HCT116 (cell line): ENCODE data around the gene NCOR1. TPM values are rescaled to one million over a fixed set of nuclear protein-coding genes. Genes with fewer than 3 reads are reported as not detected.

Experiments used
- ATAC-seq: fragments of 200-7000 bp; cut with Tn5 transposase; 2 replicates; pipeline ENCODE4 v1.9.1; 2020; ENCODE audit warnings: mild to moderate bottlenecking, moderate library complexity
- Bru-seq: library from RNA; stranded (reverse); fragments of 400-500 nt; gene quantifications from one replicate; lab custom pipeline; 2021; lab: Mats Ljungman, UMichigan
- BruChase-seq, 2 experiments: library from RNA; stranded (reverse); fragments of 400-500 nt; gene quantifications; one replicate each; lab custom pipeline; 2021; lab: Mats Ljungman, UMichigan
- BruUV-seq: library from RNA; stranded (reverse); fragments of 400-500 nt; replicated peaks from 2 replicates; lab custom pipeline; 2021; lab: Mats Ljungman, UMichigan
- CTCF ChIA-PET: fragments of 300-600 bp; sonication (Branson Sonifier 250); formaldehyde crosslinking; loops from one replicate; lab custom pipeline; 2021; ENCODE audit warnings: antibody characterized with exemption; lab: Charles Lee
- POLR2A ChIA-PET: fragments of 300-600, 350-600 bp; sonication (Branson Sonifier 250); formaldehyde crosslinking; loops from one replicate; lab custom pipeline; 2021; ENCODE audit warnings: antibody characterized with exemption; lab: Charles Lee
- RAD21 ChIA-PET, 2 experiments: fragments of 300-600 bp; sonication (Branson Sonifier 250); formaldehyde crosslinking; loops; one replicate each; lab custom pipeline; 2023; ENCODE audit warnings: low total read pairs in 2 of 2; ENCODE audit not compliant: uncharacterized antibody in 2 of 2, unreplicated experiment in 2 of 2, low non-redundant PET in 1 of 2; lab: Charles Lee
- DNase-seq: peaks from one replicate; pipeline ENCODE4 v3.0.0-alpha.2; 2010; ENCODE audit warnings: low read depth, low spot score
- H2AFZ ChIP-seq: fragments of 200-600 bp; shearing (Covaris generic), sonication (generic); 2 replicates; pipeline ENCODE4 v1.6.1; 2017; ENCODE audit warnings: low read depth, mixed run types, mixed read lengths, antibody characterized with exemption, low read length; ENCODE audit not compliant: poor library complexity, severe bottlenecking
- H3K27ac ChIP-seq: 2 replicates; pipeline ENCODE4 v1.5.1; 2012; ENCODE audit warnings: low read depth, low read length
- H3K27me3 ChIP-seq: fragments of 200-600 bp; sonication (generic); 2 replicates; pipeline ENCODE4 v1.6.1; 2016; ENCODE audit warnings: mixed run types, low read length, mixed read lengths; ENCODE audit not compliant: insufficient read depth
- H3K36me3 ChIP-seq, 2 experiments: fragments of 200-500 bp in 1 of 2; fragments of 200-600 bp in 1 of 2; sonication (Bioruptor generic) in 1 of 2; sonication (generic) in 1 of 2; 2 replicates each; pipeline versions ENCODE4 v1.5.1 to v1.6.1; 2014 to 2016; ENCODE audit warnings: low read length in 2 of 2, inconsistent platforms in 1 of 2, mixed read lengths in 1 of 2, mixed run types in 1 of 2; ENCODE audit not compliant: insufficient read depth in 2 of 2, control insufficient read depth in 1 of 2
- H3K4me1 ChIP-seq, 2 experiments: fragments of 200-600 bp in 1 of 2; sonication (generic) in 1 of 2; 2 replicates each; pipeline versions ENCODE4 v1.5.1 to v1.6.1; 2012 to 2017; ENCODE audit warnings: low read length in 2 of 2, inconsistent platforms in 1 of 2, mild to moderate bottlenecking in 1 of 2, mixed read lengths in 1 of 2, mixed run types in 1 of 2, moderate library complexity in 1 of 2; ENCODE audit not compliant: insufficient read depth in 2 of 2, control insufficient read depth in 1 of 2
- H3K4me2 ChIP-seq: fragments of 200-600 bp; sonication (generic); 2 replicates; pipeline ENCODE4 v1.6.1; 2017; ENCODE audit warnings: mixed run types, low read length, mixed read lengths
- H3K4me3 ChIP-seq, 2 experiments: fragments of 200-600 bp in 1 of 2; sonication (generic) in 1 of 2; replicated peaks in 1 of 2; 2 replicates each; pipeline ENCODE4 v1.5.1; 2011 to 2016; ENCODE audit warnings: low read length in 2 of 2, control low read depth in 1 of 2, low read depth in 1 of 2, mild to moderate bottlenecking in 1 of 2, mixed read lengths in 1 of 2, mixed run types in 1 of 2
- H3K79me2 ChIP-seq: fragments of 200-600 bp; sonication (generic); 2 replicates; pipeline ENCODE4 v1.6.1; 2017; ENCODE audit warnings: mild to moderate bottlenecking, mixed run types, low read length, moderate library complexity, mixed read lengths; ENCODE audit not compliant: insufficient read depth
- H3K9ac ChIP-seq: fragments of 200-600 bp; sonication (generic); 2 replicates; pipeline ENCODE4 v1.6.1; 2016; ENCODE audit warnings: low read length, mixed read lengths
- H3K9me2 ChIP-seq: fragments of 200-600 bp; sonication (generic), shearing (Covaris generic); 2 replicates; pipeline ENCODE4 v1.6.1; 2017; ENCODE audit warnings: mixed run types, mild to moderate bottlenecking, moderate library complexity; ENCODE audit not compliant: insufficient read depth
- H3K9me3 ChIP-seq, 2 experiments: fragments of 200-500 bp in 1 of 2; fragments of 200-600 bp in 1 of 2; sonication (Bioruptor generic) in 1 of 2; sonication (generic) in 1 of 2; 2 replicates each; pipeline ENCODE4 v1.6.1; 2014 to 2017; ENCODE audit warnings: low read length in 2 of 2, mixed read lengths in 2 of 2, inconsistent platforms in 1 of 2, low read depth in 1 of 2, mild to moderate bottlenecking in 1 of 2, mixed run types in 1 of 2, moderate library complexity in 1 of 2; ENCODE audit not compliant: control insufficient read depth in 1 of 2, insufficient read depth in 1 of 2
- H4K20me1 ChIP-seq: fragments of 200-600 bp; sonication (generic), shearing (Covaris generic); 2 replicates; pipeline ENCODE4 v1.6.1; 2017; ENCODE audit warnings: mixed run types, mild to moderate bottlenecking, moderate library complexity; ENCODE audit not compliant: insufficient read depth
- CBX3 ChIP-seq: IDR thresholded peaks from 2 replicates; pipeline ENCODE4 v1.6.1; 2012; ENCODE audit warnings: low read depth
- CEBPB ChIP-seq: IDR thresholded peaks from 2 replicates; pipeline ENCODE4 v1.6.1; 2012; ENCODE audit warnings: low read depth
- EGR1 ChIP-seq: IDR thresholded peaks from 2 replicates; pipeline ENCODE4 v1.6.1; 2012; ENCODE audit warnings: low read depth
- EZH2 ChIP-seq: fragments of 200-600 bp; sonication (generic); IDR thresholded peaks from 2 replicates; pipeline ENCODE4 v1.6.1; 2017; ENCODE audit warnings: antibody characterized with exemption, mixed run types
- EZH2phosphoT487 ChIP-seq: fragments of 200-600 bp; IDR thresholded peaks from 2 replicates; pipeline ENCODE4 v1.6.1; 2018; ENCODE audit warnings: antibody characterized with exemption, borderline replicate concordance
- FOSL1 ChIP-seq: IDR thresholded peaks from 2 replicates; pipeline ENCODE4 v1.6.1; 2012; ENCODE audit warnings: low read depth
- JUND ChIP-seq: IDR thresholded peaks from 2 replicates; pipeline ENCODE4 v1.6.1; 2012
- POLR2A ChIP-seq: IDR thresholded peaks from 2 replicates; pipeline ENCODE4 v1.7.0; 2011; ENCODE audit warnings: borderline replicate concordance; ENCODE audit not compliant: insufficient read depth, insufficient read length; ENCODE audit errors: extremely low read depth
- POLR2AphosphoS5 ChIP-seq: IDR thresholded peaks from 2 replicates; pipeline ENCODE4 v1.6.1; 2011; ENCODE audit warnings: mild to moderate bottlenecking, low read depth, low read length, moderate library complexity
- SIN3A ChIP-seq: IDR thresholded peaks from 2 replicates; pipeline ENCODE4 v1.6.1; 2012; ENCODE audit warnings: low read depth
- SP1 ChIP-seq: IDR thresholded peaks from 2 replicates; pipeline ENCODE4 v1.6.1; 2012; ENCODE audit warnings: low read depth
- SRF ChIP-seq: IDR thresholded peaks from 2 replicates; pipeline ENCODE4 v1.6.1; 2012; ENCODE audit warnings: low read depth
- TCF7L2 ChIP-seq: IDR thresholded peaks from 2 replicates; pipeline ENCODE4 v1.7.0; 2011; ENCODE audit warnings: borderline replicate concordance, inconsistent platforms; ENCODE audit not compliant: insufficient read depth, insufficient read length; ENCODE audit errors: extremely low read depth
- YY1 ChIP-seq: IDR thresholded peaks from 2 replicates; pipeline ENCODE4 v1.6.1; 2011; ENCODE audit warnings: low read length, low read depth, moderate library complexity, mild to moderate bottlenecking; ENCODE audit not compliant: insufficient replicate concordance; ENCODE audit errors: extremely low read depth
- ZFX ChIP-seq: fragments of 450-650 bp; IDR thresholded peaks from 2 replicates; pipeline ENCODE4 v1.6.1; 2017
- ZNF274 ChIP-seq: fragments of 200-500 bp; sonication (Bioruptor generic); IDR thresholded peaks from 2 replicates; pipeline ENCODE4 v1.6.1; 2014; ENCODE audit warnings: mild to moderate bottlenecking, low read depth, low read length, inconsistent platforms
- intact Hi-C: fragments of 100-400 bp; cut with micrococcal nuclease; formaldehyde crosslinking; loops from 2 replicates; pipeline ENCODE4 v1.10.0; 2022
- long read RNA-seq: library from polyadenylated mRNA; unstranded; transcript quantifications from one replicate; pipeline ENCODE4 v2.0.0, GENCODE V29; 2021; ENCODE audit not compliant: unreplicated experiment
- polyA plus RNA-seq: library from polyadenylated mRNA; unstranded; fragments of >200 nt; gene quantifications from 2 replicates; pipeline ENCODE4 v1.2.1, GENCODE V29; 2012; ENCODE audit warnings: missing spikeins
- total RNA-seq: library from RNA; stranded (reverse); gene quantifications from one replicate; pipeline ENCODE4 v1.2.1, GENCODE V29; 2021; ENCODE audit not compliant: unreplicated experiment
- TF ChIP-seq, protein P1 (sequence below), 3 experiments: fragments of 200-600 bp in 1 of 3; sonication (generic) in 1 of 3; IDR thresholded peaks in 2 of 3; conservative IDR thresholded peaks in 1 of 3; 2 replicates each; pipeline ENCODE4 v1.5.1; 2012 to 2017; ENCODE audit warnings: low read depth in 2 of 3, low read length in 2 of 3, antibody characterized with exemption in 1 of 3, borderline replicate concordance in 1 of 3, control low read depth in 1 of 3, mild to moderate bottlenecking in 1 of 3, mixed read lengths in 1 of 3, mixed run types in 1 of 3, moderate library complexity in 1 of 3; ENCODE audit not compliant: insufficient read depth in 1 of 3
- TF ChIP-seq, protein P2 (sequence below): IDR thresholded peaks from 2 replicates; pipeline ENCODE4 v1.6.1; 2012
- TF ChIP-seq, protein P3 (sequence below): IDR thresholded peaks from 2 replicates; pipeline ENCODE4 v1.6.1; 2012; ENCODE audit warnings: low read depth
- TF ChIP-seq, protein P4 (sequence below): IDR thresholded peaks from 2 replicates; pipeline ENCODE4 v1.6.1; 2012

NCOR1 gene
- total RNA-seq (43.7 TPM), Bru-seq, nascent RNA (percentile 93 among the genes with signal in this experiment), BruChase-seq, experiment 1, labeled RNA remaining after a 6-hour chase (percentile 88 among the genes with signal in this experiment), BruChase-seq, experiment 2, labeled RNA remaining after a 2-hour chase (percentile 90 among the genes with signal in this experiment)
- polyA plus RNA-seq, result 17.2 and 28.6 TPM in 2 replicates
- long read RNA-seq, transcript NCOR1-206 (15 exons, 1,883 nt), result major isoform, 9 of 82 reads
- long read RNA-seq, transcript NCOR1-221 (16 exons, 1,877 nt), result minor isoform, 7 of 82 reads
- long read RNA-seq, partial matches to known transcripts, result 30 of 82 reads
- long read RNA-seq, other reads (novel, unspliced or antisense), result 33 of 82 reads

DNA sequence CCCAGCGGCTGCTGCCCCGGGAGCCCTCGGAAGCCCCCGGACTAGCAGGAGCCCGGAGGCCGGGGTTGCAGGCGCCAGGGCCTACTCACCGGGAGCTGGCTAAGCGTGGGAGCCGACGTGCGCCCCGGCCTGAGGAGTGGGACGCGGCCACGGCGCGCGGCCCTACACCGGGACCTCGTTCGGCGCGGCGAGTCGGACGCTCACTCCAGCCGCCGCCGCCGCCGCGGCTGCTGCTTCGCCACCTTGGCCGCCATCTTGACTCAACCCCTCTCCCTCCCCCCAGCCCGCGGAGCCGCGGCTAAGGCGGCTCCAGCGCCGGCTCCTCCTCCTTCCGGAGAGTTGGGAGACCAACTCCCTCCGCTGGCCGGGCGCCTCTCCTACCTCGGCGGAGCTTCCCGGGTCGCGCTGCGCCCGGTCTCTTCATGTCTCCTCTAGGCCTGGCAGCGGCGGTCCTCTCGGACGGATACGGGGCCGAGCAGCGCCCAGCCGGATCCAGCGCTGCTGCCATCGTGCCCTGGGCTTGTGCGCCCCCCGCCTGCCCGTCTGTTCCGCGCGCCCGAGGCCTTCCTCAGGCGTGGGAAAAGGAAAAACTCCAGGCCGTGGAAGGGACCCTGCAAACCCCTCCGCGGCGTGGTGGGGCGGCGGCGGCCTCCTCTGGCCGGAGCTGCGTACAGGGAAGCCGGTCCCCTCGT, at the start of gene NCOR1:
Gene NCOR1 (minus strand): TSS at position 262 of the 692 bp plus-strand sequence. CDS start 20,965 bp downstream, outside the sequence.
- H3K4me1 ChIP-seq, result peaks cover 13 to 37% of the 10 kb centered on the region in 2 experiments; a peak in 3 of 4 replicates
- peak within 1 kb of the TSS; percentile 78 for H3K4me2 ChIP-seq
- ATAC-seq (peak; percentile 87), DNase-seq (peak; percentile 82)
- intact Hi-C loops, result no loop called here
- H3K9me3 ChIP-seq, result no peaks in the 10 kb centered on the region
- POLR2A ChIA-PET, result interaction anchor here (0.6 to 3.5 kb wide), 6 partner anchors 9 to 148 kb away, joined by 3 to 12 read pairs (median 3); no protein-coding TSS in a partner anchor
- H3K9ac ChIP-seq, result peak within 1 kb of the TSS; percentile 89
- RAD21 ChIA-PET, result interaction anchor here (0.6 to 1.6 kb wide), 2 partner anchors 71 to 230 kb away, joined by 3 read pairs; no protein-coding TSS in a partner anchor
- H3K9me2 ChIP-seq, result no peaks in the 10 kb centered on the region
- peak within 1 kb of the TSS; percentile 78 to 87 for H3K4me3 ChIP-seq
- 0 out of 4 replicates have a peak, but pooled peaks cover 0 to 6% of the 10 kb centered on the region in 2 experiments for H3K36me3 ChIP-seq
- H2AFZ ChIP-seq, result no peak within 1 kb of the TSS
- no peaks in the 10 kb centered on the region for H3K27me3 ChIP-seq
- peaks cover 90% of the 10 kb centered on the region for H3K79me2 ChIP-seq
- CTCF ChIA-PET, result no interaction called here
- H3K27ac ChIP-seq, result peak within 1 kb of the TSS; percentile 94
- no TSS peak for BruUV-seq
- peaks cover 17% of the 10 kb centered on the region; the same call in 1 of the 2 replicates for H4K20me1 ChIP-seq
- TF ChIP-seq JUND (no peak; the same call in 1 of the 2 replicates), POLR2AphosphoS5 (peak; percentile 95), FOSL1 (no peak), CBX3 (no peak; the same call in 1 of the 2 replicates), EZH2phosphoT487 (no peak), YY1 (peak; percentile 96), CEBPB (no peak), SP1 (0 out of 2 replicates have a peak, but pooled peaks have one; percentile 12), SIN3A (no peak; the same call in none of the 2 replicates), EGR1 (no peak), ZFX (peak; percentile 96), POLR2A (peak; percentile 91), EZH2 (no peak), TCF7L2 (no peak), SRF (no peak), ZNF274 (no peak)
- TF ChIP-seq, protein P1, sequence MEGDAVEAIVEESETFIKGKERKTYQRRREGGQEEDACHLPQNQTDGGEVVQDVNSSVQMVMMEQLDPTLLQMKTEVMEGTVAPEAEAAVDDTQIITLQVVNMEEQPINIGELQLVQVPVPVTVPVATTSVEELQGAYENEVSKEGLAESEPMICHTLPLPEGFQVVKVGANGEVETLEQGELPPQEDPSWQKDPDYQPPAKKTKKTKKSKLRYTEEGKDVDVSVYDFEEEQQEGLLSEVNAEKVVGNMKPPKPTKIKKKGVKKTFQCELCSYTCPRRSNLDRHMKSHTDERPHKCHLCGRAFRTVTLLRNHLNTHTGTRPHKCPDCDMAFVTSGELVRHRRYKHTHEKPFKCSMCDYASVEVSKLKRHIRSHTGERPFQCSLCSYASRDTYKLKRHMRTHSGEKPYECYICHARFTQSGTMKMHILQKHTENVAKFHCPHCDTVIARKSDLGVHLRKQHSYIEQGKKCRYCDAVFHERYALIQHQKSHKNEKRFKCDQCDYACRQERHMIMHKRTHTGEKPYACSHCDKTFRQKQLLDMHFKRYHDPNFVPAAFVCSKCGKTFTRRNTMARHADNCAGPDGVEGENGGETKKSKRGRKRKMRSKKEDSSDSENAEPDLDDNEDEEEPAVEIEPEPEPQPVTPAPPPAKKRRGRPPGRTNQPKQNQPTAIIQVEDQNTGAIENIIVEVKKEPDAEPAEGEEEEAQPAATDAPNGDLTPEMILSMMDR (IDR thresholded peaks at IDR 0.05 in 2 of 3, conservative IDR thresholded peaks at IDR 0.05 in 1 of 3; ENCODE audit: borderline replicate concordance in 1 of 3, insufficient read depth in 1 of 3, low read depth in 2 of 3, low read length in 2 of 3), result peak in 1 of 3 experiments; percentile 21; a peak in 2 of 6 replicates
- TF ChIP-seq, protein P2, sequence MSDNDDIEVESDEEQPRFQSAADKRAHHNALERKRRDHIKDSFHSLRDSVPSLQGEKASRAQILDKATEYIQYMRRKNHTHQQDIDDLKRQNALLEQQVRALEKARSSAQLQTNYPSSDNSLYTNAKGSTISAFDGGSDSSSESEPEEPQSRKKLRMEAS, result peak; percentile 71
- TF ChIP-seq, protein P3, sequence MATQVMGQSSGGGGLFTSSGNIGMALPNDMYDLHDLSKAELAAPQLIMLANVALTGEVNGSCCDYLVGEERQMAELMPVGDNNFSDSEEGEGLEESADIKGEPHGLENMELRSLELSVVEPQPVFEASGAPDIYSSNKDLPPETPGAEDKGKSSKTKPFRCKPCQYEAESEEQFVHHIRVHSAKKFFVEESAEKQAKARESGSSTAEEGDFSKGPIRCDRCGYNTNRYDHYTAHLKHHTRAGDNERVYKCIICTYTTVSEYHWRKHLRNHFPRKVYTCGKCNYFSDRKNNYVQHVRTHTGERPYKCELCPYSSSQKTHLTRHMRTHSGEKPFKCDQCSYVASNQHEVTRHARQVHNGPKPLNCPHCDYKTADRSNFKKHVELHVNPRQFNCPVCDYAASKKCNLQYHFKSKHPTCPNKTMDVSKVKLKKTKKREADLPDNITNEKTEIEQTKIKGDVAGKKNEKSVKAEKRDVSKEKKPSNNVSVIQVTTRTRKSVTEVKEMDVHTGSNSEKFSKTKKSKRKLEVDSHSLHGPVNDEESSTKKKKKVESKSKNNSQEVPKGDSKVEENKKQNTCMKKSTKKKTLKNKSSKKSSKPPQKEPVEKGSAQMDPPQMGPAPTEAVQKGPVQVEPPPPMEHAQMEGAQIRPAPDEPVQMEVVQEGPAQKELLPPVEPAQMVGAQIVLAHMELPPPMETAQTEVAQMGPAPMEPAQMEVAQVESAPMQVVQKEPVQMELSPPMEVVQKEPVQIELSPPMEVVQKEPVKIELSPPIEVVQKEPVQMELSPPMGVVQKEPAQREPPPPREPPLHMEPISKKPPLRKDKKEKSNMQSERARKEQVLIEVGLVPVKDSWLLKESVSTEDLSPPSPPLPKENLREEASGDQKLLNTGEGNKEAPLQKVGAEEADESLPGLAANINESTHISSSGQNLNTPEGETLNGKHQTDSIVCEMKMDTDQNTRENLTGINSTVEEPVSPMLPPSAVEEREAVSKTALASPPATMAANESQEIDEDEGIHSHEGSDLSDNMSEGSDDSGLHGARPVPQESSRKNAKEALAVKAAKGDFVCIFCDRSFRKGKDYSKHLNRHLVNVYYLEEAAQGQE, result no peak
- TF ChIP-seq, protein P4, sequence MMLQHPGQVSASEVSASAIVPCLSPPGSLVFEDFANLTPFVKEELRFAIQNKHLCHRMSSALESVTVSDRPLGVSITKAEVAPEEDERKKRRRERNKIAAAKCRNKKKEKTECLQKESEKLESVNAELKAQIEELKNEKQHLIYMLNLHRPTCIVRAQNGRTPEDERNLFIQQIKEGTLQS, result no peak
